Uterus (tissue), 2 donors: Measurements from ENCODE around the gene NSD2.
"Not testable (repeated sequence)": the region's sequence is repeated elsewhere in the genome, so short reads cannot be mapped to it uniquely, and the experiment has no call there.

Source experiments
- CTCF ChIP-seq, 4 experiments: fragments of 200-600 bp in 2 of 4; fragments of 450-650 bp in 2 of 4; sonication (generic) in 2 of 4; IDR thresholded peaks; one replicate each; pipeline ENCODE4 v1.5.1; 2016 to 2019; ENCODE audit warnings: antibody characterized with exemption in 4 of 4, mild to moderate bottlenecking in 2 of 4, moderate library complexity in 1 of 4
- POLR2A ChIP-seq, 2 donors: fragments of 450-650 bp; IDR thresholded peaks; one replicate each; pipeline ENCODE4 v1.6.1; 2016; ENCODE audit warnings: antibody characterized with exemption in 2 of 2, mild to moderate bottlenecking in 1 of 2, moderate library complexity in 1 of 2

GRCh38 chr4:2021358-2022018, 150.3 kb downstream of the NSD2 start:
- TF ChIP-seq CTCF, POLR2A (IDR thresholded peaks at IDR 0.05): not testable (repeated sequence)
